ENCODE measurements around the gene GYG2. TPM values are rescaled to one million over a fixed set of nuclear protein-coding genes. Genes with fewer than 3 reads are reported as not detected.

Gene GYG2
- total and polyA plus RNA-seq, 2 experiments from 2014 or later, result 17.6 to 63.8 TPM

DNA sequence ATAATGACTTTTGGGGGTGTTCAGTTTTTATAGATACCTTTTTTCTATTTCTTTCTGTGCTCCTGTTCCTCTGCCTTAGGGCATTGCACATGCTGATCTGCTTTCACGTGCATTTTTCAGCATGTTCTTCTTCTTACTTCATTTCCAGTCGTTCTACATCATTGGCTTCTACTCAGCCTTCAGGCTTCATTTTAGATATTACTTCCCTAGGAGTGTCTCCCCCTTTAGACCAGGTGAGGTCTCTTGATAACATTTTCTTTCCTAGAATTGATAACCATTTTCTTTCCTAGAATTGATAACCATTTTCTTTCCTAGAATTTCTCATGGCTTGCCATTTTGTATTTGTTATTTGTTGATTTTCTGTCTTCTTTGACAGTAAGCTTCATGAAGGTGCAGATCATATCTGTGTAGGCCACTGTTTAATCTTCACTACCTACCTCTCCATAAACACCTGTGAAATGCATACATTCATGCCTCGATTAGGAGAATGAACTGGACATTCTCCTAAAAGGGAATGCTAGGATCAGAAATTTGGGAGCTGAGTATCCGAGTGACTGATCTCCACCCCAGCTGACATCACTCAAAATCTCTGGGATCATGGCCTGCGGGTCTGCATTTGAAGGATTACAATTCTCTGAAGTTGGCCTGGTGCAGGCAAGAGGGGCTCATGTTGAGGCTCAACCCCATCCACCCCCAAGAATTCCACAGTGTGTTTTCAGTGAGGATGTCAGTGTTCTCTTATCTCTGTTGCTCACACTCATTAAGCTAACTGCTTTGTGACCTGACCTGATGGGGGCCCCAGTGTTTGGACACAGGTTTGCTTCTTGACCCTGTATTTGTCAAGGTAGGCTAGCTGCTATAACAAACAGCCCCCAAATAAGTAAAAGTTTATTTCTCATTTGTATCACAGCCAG is 45.7 kb downstream of the GYG2 start:
- no peak overlapping the region for H3K4me3 Mint-ChIP-seq
- no peaks in the 10 kb centered on the region for H3F3A ChIP-seq (replicated peaks; ENCODE audit: low read depth)
- H3K36me3 ChIP-seq (ENCODE audit: insufficient read depth), result no peaks in the 10 kb centered on the region
- no peaks in the 10 kb centered on the region; the same call in 2 of the 3 replicates for H3K9me3 Mint-ChIP-seq
- H3K36me3 Mint-ChIP-seq (ENCODE audit: low read depth), result peaks cover 36% of the 10 kb centered on the region
- peaks cover 12% of the 10 kb centered on the region; the same call in 2 of the 3 replicates for H3K4me1 Mint-ChIP-seq
- H3K27me3 ChIP-seq (ENCODE audit: insufficient read depth), result no peaks in the 10 kb centered on the region
- no peak overlapping the region for H3K27ac ChIP-seq (ENCODE audit: low read depth)
- H3K79me2 ChIP-seq (replicated peaks; ENCODE audit: insufficient read depth), result no peaks in the 10 kb centered on the region
- H3K9me2 ChIP-seq (ENCODE audit: insufficient read depth), result no peaks in the 10 kb centered on the region
- H3K27ac Mint-ChIP-seq, result no peak overlapping the region
- H3K27me3 Mint-ChIP-seq (ENCODE audit: insufficient read depth, low read depth, poor library complexity), result peaks cover 1% of the 10 kb centered on the region
- no peak for TF ChIP-seq ETS1 (IDR thresholded peaks at IDR 0.05)
- TF ChIP-seq POLR2AphosphoS5 (IDR thresholded peaks at IDR 0.05; ENCODE audit: low read depth), result no peak
- no peak for TF ChIP-seq JUNB (IDR thresholded peaks at IDR 0.05; ENCODE audit: unreplicated experiment)
- TF ChIP-seq EZH2 (IDR thresholded peaks at IDR 0.05; ENCODE audit: low read depth, unreplicated experiment), result no peak
- TF ChIP-seq ZNF114 (CRISPR knock-in tag; IDR thresholded peaks at IDR 0.05), result no peak
- no peak for TF ChIP-seq REST (IDR thresholded peaks at IDR 0.05; ENCODE audit: unreplicated experiment)
- H2AFZ ChIP-seq, result no peak overlapping the region
- ATAC-seq, result no peak
- DNase-seq (ENCODE audit: low spot score), result no peak
- no peak overlapping the region for H3K4me3 ChIP-seq
- no peaks in the 10 kb centered on the region for H3K4me1 ChIP-seq (ENCODE audit: insufficient read depth)
- H4K20me1 ChIP-seq (replicated peaks; ENCODE audit: insufficient read depth), result no peaks in the 10 kb centered on the region
- H3K4me2 ChIP-seq, result no peak overlapping the region

DNA sequence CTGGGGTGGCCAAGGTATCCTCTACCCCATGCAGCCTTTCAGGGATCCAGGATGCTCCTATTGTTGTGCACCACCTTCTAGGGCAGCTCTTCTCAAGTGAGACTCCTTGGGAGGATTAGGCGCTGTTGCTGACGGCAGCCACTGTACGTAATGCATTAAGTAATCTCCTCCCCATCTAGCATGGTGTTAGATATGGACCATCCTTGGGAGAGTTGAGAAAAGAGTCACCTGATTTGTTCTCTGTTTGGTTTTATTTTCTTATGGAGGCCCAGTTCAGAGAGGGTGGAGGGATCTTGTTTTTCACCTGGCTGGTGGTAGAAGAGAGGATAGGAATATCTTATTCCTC is 46.4 kb downstream of the GYG2 start:
- Histone ChIP-seq H3K4me2 (no peak overlapping the region), H3K79me2 (replicated peaks; ENCODE audit: insufficient read depth) (no peaks in the 10 kb centered on the region), H3F3A (replicated peaks; ENCODE audit: low read depth) (no peaks in the 10 kb centered on the region), H3K27me3 (ENCODE audit: insufficient read depth) (no peaks in the 10 kb centered on the region), H3K9me2 (ENCODE audit: insufficient read depth) (no peaks in the 10 kb centered on the region), H2AFZ (no peak overlapping the region), H3K27ac (ENCODE audit: low read depth) (no peak overlapping the region), H3K4me1 (ENCODE audit: insufficient read depth) (no peaks in the 10 kb centered on the region), H3K4me3 (no peak overlapping the region), H4K20me1 (replicated peaks; ENCODE audit: insufficient read depth) (no peaks in the 10 kb centered on the region), H3K36me3 (ENCODE audit: insufficient read depth) (no peaks in the 10 kb centered on the region)
- Mint-ChIP-seq H3K4me3 (no peak overlapping the region), H3K9me3 (no peaks in the 10 kb centered on the region; the same call in 2 of the 3 replicates), H3K27ac (no peak overlapping the region), H3K36me3 (ENCODE audit: low read depth) (peaks cover 39% of the 10 kb centered on the region), H3K27me3 (ENCODE audit: insufficient read depth, low read depth, poor library complexity) (peaks cover 1% of the 10 kb centered on the region), H3K4me1 (peaks cover 12% of the 10 kb centered on the region; the same call in 2 of the 3 replicates)
- no peak for DNase-seq (ENCODE audit: low spot score)
- no peak for ATAC-seq
- TF ChIP-seq, protein P1, sequence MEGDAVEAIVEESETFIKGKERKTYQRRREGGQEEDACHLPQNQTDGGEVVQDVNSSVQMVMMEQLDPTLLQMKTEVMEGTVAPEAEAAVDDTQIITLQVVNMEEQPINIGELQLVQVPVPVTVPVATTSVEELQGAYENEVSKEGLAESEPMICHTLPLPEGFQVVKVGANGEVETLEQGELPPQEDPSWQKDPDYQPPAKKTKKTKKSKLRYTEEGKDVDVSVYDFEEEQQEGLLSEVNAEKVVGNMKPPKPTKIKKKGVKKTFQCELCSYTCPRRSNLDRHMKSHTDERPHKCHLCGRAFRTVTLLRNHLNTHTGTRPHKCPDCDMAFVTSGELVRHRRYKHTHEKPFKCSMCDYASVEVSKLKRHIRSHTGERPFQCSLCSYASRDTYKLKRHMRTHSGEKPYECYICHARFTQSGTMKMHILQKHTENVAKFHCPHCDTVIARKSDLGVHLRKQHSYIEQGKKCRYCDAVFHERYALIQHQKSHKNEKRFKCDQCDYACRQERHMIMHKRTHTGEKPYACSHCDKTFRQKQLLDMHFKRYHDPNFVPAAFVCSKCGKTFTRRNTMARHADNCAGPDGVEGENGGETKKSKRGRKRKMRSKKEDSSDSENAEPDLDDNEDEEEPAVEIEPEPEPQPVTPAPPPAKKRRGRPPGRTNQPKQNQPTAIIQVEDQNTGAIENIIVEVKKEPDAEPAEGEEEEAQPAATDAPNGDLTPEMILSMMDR (conservative IDR thresholded peaks at IDR 0.05; ENCODE audit: low read depth in 2 of 2), result no peak
- TF ChIP-seq NANOG (IDR thresholded peaks at IDR 0.05; ENCODE audit: borderline replicate concordance) (no peak), EZH2phosphoT487 (IDR thresholded peaks at IDR 0.05; ENCODE audit: unreplicated experiment) (no peak), CREB1 (CRISPR knock-in tag; IDR thresholded peaks at IDR 0.05; ENCODE audit: low read depth) (no peak), STAT1 (IDR thresholded peaks at IDR 0.05; ENCODE audit: unreplicated experiment) (no peak), EZH2 (IDR thresholded peaks at IDR 0.05; ENCODE audit: low read depth, unreplicated experiment) (no peak), ZNF114 (CRISPR knock-in tag; IDR thresholded peaks at IDR 0.05) (no peak), JUNB (IDR thresholded peaks at IDR 0.05; ENCODE audit: unreplicated experiment) (no peak), POLR2AphosphoS5 (IDR thresholded peaks at IDR 0.05; ENCODE audit: low read depth) (no peak), ETS1 (IDR thresholded peaks at IDR 0.05) (no peak)
